OCI-LY7 (cell line): ENCODE measurements around the gene MTMR1.

Experiments
- CTCF ChIP-seq: fragments of 200-600 bp; sonication (generic); conservative IDR thresholded peaks from 2 replicates; pipeline ENCODE4 v1.5.1; 2014; ENCODE audit warnings: mild to moderate bottlenecking, antibody characterized with exemption, low read length, moderate library complexity, mixed read lengths
- EZH2phosphoT487 ChIP-seq: fragments of 200-600 bp; sonication (generic); IDR thresholded peaks from 2 replicates; pipeline ENCODE4 v1.6.1; 2018; ENCODE audit warnings: low read depth, borderline replicate concordance, mild to moderate bottlenecking, mixed run types, antibody characterized with exemption, low read length, moderate library complexity, mixed read lengths

- TF ChIP-seq CTCF (no peak), EZH2phosphoT487 (no peak)
Observed at GRCh38 chrX:150664290-150664689, 28.9 kb upstream of the MTMR1 start.
